Progenitor cell of endocrine pancreas (in vitro differentiated cells): ENCODE results near the gene MDP1. TPM values are rescaled to one million over a fixed set of nuclear protein-coding genes. Genes with fewer than 3 reads are reported as not detected.

Source experiments
- DNase-seq: peaks from one replicate; pipeline ENCODE4 v3.0.0; 2021; ENCODE audit warnings: low spot score; ENCODE audit not compliant: unreplicated experiment
- H3K27ac Mint-ChIP-seq: 2 replicates; pipeline ENCODE4 v1.8.0; 2021; ENCODE audit warnings: mild to moderate bottlenecking, moderate library complexity, mixed read lengths
- H3K27me3 Mint-ChIP-seq: 2 replicates; pipeline ENCODE4 v1.8.0; 2021; ENCODE audit warnings: mixed read lengths
- H3K36me3 Mint-ChIP-seq: 2 replicates; pipeline ENCODE4 v1.8.0; 2022; ENCODE audit warnings: mixed read lengths; ENCODE audit not compliant: insufficient read depth
- H3K4me1 Mint-ChIP-seq: 2 replicates; pipeline ENCODE4 v1.8.0; 2021; ENCODE audit warnings: low read depth, mixed read lengths
- H3K4me3 Mint-ChIP-seq: 2 replicates; pipeline ENCODE4 v1.8.0; 2021; ENCODE audit warnings: low read depth, mild to moderate bottlenecking, moderate library complexity, mixed read lengths
- H3K9me3 Mint-ChIP-seq: 2 replicates; pipeline ENCODE4 v1.8.0; 2021; ENCODE audit warnings: low read depth, mixed read lengths
- total RNA-seq: library from RNA; stranded (reverse); gene quantifications from 2 replicates; pipeline ENCODE4 v1.2.1, GENCODE V29; 2021
- TF ChIP-seq, protein P1 (sequence below): fragments of 200-600 bp; sonication (generic); IDR thresholded peaks from one replicate; pipeline ENCODE4 v1.5.0; 2021; ENCODE audit warnings: antibody characterized with exemption, mild to moderate bottlenecking; ENCODE audit not compliant: unreplicated experiment

The MDP1 gene
- total RNA-seq, 1 donor from 2014 or later, result 15.2 TPM

GRCh38 chr14:24240110-24240918 lies 24.4 kb upstream of the MDP1 start:
- H3K27ac Mint-ChIP-seq, result no peak overlapping the region
- no peak for DNase-seq
- peaks cover 11% of the 10 kb centered on the region for H3K4me1 Mint-ChIP-seq
- H3K27me3 Mint-ChIP-seq, result no peaks in the 10 kb centered on the region
- TF ChIP-seq, protein P1, sequence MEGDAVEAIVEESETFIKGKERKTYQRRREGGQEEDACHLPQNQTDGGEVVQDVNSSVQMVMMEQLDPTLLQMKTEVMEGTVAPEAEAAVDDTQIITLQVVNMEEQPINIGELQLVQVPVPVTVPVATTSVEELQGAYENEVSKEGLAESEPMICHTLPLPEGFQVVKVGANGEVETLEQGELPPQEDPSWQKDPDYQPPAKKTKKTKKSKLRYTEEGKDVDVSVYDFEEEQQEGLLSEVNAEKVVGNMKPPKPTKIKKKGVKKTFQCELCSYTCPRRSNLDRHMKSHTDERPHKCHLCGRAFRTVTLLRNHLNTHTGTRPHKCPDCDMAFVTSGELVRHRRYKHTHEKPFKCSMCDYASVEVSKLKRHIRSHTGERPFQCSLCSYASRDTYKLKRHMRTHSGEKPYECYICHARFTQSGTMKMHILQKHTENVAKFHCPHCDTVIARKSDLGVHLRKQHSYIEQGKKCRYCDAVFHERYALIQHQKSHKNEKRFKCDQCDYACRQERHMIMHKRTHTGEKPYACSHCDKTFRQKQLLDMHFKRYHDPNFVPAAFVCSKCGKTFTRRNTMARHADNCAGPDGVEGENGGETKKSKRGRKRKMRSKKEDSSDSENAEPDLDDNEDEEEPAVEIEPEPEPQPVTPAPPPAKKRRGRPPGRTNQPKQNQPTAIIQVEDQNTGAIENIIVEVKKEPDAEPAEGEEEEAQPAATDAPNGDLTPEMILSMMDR, result no peak
- H3K4me3 Mint-ChIP-seq, result peak overlapping the region; percentile 97
- peaks cover 24% of the 10 kb centered on the region for H3K36me3 Mint-ChIP-seq
- H3K9me3 Mint-ChIP-seq, result no peaks in the 10 kb centered on the region

- Mint-ChIP-seq H3K27ac (peak overlapping the region; percentile 65), H3K36me3 (peaks cover 24% of the 10 kb centered on the region), H3K4me3 (no peak overlapping the region), H3K27me3 (no peaks in the 10 kb centered on the region), H3K4me1 (peaks cover 11% of the 10 kb centered on the region), H3K9me3 (no peaks in the 10 kb centered on the region)
- TF ChIP-seq, protein P1, result no peak
- DNase-seq, result no peak
Measured at GRCh38 chr14:24238527-24239037, 22.7 kb upstream of the MDP1 start.

- peaks cover 24% of the 10 kb centered on the region for H3K36me3 Mint-ChIP-seq
- no peak for DNase-seq
Measured at GRCh38 chr14:24238123-24238522, 22.3 kb upstream of the MDP1 start.

DNA sequence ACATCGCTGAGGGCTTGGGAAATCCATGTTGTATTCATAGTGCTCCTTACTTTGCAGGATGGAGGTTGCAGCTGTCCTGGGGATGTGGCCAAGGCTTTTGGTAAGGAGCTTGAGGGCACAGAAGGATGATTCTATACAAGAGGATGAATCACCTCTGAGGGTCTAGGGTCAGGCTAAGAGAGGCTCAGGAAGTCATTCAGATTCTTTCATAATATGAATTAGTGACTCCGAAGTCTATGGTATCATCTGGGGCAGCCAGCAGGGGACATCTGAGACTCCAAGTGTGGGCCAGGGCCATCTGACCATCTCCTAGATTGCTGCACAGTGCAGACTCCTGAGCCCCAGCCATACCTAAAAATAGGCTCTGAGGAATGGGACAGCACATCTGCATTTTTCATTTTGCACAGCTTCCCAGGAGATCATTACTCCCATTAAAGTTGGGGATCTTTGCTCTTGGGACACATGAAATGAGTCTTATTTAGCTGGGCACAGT lies 21.6 kb upstream of the MDP1 start:
- no peak overlapping the region for H3K4me3 Mint-ChIP-seq

More at GRCh38 chr14:24238123-24238522, 22.3 kb upstream of the MDP1 start:
- peak overlapping the region; percentile 65 for H3K27ac Mint-ChIP-seq
- TF ChIP-seq, protein P1, result no peak
- H3K27me3 Mint-ChIP-seq, result no peaks in the 10 kb centered on the region
- no peak overlapping the region for H3K4me3 Mint-ChIP-seq
- peaks cover 14% of the 10 kb centered on the region for H3K4me1 Mint-ChIP-seq
- H3K9me3 Mint-ChIP-seq, result no peaks in the 10 kb centered on the region

More for the DNA sequence above, 21.6 kb upstream of the MDP1 start:
- TF ChIP-seq, protein P1, result no peak
- H3K27ac Mint-ChIP-seq, result no peak overlapping the region
- no peaks in the 10 kb centered on the region for H3K9me3 Mint-ChIP-seq
- H3K36me3 Mint-ChIP-seq, result peaks cover 24% of the 10 kb centered on the region
- H3K27me3 Mint-ChIP-seq, result no peaks in the 10 kb centered on the region
- H3K4me1 Mint-ChIP-seq, result peaks cover 12% of the 10 kb centered on the region
- DNase-seq, result no peak
